GM21515 (cell line): ENCODE data around the gene NPDC1.
A peak's percentile ranks its signal among the peaks of the same experiment; 100 is the strongest.

Experiments
- ATAC-seq: cut with Tn5 transposase; IDR thresholded peaks from one replicate; pipeline ENCODE4 v1.9.1; 2021; ENCODE audit not compliant: unreplicated experiment

Gene NPDC1

GRCh38 chr9:136996361-136997292, 49.4 kb downstream of the NPDC1 start, which contains the start of gene CLIC3:
CLIC3 (minus strand) TSS chr9:136996568; CDS start chr9:136996543, 25 bp downstream.
- ATAC-seq, result no peak

GRCh38 chr9:136995772-136996311, 50.1 kb downstream of the NPDC1 start:
- ATAC-seq, result no peak

- no peak for ATAC-seq
Measured at GRCh38 chr9:136995362-136995761, 50.6 kb downstream of the NPDC1 start.

GRCh38 chr9:136994888-136995230, 51.1 kb downstream of the NPDC1 start:
- no peak for ATAC-seq

- ATAC-seq, result no peak
Measured at GRCh38 chr9:136994180-136994887, 51.6 kb downstream of the NPDC1 start.

- ATAC-seq, result no peak
Measured at GRCh38 chr9:136992819-136993369, 53.1 kb downstream of the NPDC1 start.

GRCh38 chr9:136991993-136992818, 53.8 kb downstream of the NPDC1 start, which contains the start of gene PAXX:
PAXX (plus strand) TSS chr9:136992422; CDS start chr9:136992444, 22 bp downstream.
- ATAC-seq, result peak; percentile 69

- ATAC-seq, result no peak
Measured at GRCh38 chr9:136990242-136990911, 55.6 kb downstream of the NPDC1 start.
